Activated T-cell treated with anti-CD3 and anti-CD28 coated beads for 4 hours (primary cell): ENCODE data around the gene SMARCA2.

Source experiments
- DNase-seq: peaks from one replicate; pipeline ENCODE4 v3.0.0-alpha.2; 2020

The SMARCA2 gene

DNA sequence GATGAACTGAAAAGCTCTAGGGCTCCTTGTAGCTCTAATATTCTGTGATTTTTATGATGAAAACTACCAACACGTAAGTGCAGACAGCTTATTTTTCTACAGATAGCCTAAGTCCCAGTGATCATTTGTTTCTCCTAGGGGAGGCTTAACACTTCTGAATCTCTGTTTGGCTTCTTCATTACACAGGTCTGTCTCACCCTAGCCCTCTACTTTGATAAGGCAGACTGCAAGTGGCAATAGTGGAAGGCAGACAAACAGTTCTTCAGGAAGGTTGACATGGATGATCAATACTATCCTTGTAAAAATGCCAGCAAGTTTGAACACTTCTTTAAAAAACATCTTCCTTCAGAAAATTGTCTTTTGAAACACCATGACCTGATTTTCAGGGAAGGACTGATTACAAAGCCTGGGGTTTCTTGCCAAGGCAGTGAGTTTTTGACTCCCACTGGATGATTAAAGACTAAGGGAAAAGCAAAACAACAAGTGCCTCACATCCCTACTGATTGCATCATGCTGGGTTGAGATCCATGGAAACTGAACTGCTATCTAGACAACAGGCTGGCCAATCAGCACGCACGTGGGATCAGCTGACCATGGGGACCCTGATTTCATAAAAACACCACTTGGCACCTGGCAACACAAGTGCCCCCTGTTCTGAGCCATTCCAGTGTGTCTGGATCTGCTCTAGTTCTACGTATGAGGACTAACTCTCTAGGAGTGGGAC, 212.2 kb downstream of the SMARCA2 start:
- no peak for DNase-seq

DNA sequence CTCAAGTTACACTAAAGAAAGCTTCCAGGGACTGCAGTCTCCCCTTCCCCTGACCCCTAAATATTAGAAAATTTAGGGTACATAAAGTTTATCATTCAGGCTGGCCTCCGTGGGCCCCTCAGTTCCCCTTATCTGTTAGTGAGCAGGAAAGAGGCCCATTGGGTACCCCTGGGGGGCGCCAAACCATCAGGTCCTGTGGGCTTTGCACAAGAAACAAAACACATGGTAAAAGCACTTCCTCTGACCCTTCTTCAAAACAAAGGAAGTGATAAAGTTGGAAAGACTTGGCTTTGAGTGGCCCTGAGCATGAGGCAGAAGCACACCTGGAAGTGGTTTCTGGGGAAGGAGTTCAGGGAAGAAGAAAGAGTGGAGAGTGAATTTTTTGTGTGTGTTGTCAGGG, 213.0 kb downstream of the SMARCA2 start:
- no peak for DNase-seq

GRCh38 chr9:2228641-2229040, 213.5 kb downstream of the SMARCA2 start:
- DNase-seq = no peak

GRCh38 chr9:2229109-2229721, 214.1 kb downstream of the SMARCA2 start:
- DNase-seq = no peak

GRCh38 chr9:2230362-2230761, 215.2 kb downstream of the SMARCA2 start:
- no peak for DNase-seq

GRCh38 chr9:2231101-2231500, 216.0 kb downstream of the SMARCA2 start:
- DNase-seq = no peak

- no peak for DNase-seq
These were observed 216.7 kb downstream of the SMARCA2 start for GRCh38 chr9:2231829-2232228.

GRCh38 chr9:2233274-2233673, 218.1 kb downstream of the SMARCA2 start:
- no peak for DNase-seq

DNA sequence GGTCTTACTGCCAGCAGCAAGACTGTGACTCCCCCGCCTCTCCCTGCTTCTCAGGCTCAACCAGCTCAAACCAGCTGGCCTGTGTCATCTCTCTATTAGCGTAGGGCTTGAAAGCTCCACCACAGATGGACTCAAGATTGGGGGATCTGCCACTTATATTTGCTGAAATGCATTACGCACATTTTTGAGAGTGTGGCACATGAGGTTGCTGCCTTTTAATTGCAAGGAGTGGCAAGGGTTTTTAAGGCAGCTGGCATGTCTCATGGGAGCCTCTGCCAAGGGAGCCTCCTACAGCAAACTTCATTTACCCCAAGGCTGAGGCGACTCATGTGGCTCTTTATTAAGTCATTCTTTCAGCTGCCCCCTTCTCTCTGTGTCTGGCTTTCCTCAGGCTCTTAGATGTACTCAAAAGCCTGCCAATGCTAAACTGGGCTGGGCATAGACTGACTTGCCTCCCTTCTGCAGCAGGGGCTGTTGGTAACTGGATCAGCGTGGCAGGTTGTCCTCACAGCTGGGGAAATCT, 219.3 kb downstream of the SMARCA2 start:
- no peak for DNase-seq

GRCh38 chr9:2235623-2236022, 220.5 kb downstream of the SMARCA2 start:
- no peak for DNase-seq

DNA sequence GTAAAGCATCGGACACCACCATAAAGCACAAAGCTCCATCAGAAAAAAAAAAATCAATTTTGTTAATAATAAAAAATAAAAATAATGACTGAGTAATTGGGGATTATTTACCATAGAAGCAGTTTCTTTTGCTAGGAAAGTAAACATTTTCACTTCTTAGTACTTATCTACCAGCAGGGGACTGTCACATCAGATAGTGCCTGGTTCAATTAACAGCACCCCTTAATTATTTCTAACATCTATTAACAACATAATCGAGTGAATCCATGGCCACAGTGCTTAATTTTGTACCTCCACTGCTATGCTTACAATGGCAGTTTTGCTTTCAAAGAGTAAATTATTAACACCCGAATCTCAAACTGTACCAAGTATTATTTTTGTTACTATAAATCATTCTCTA, 221.7 kb downstream of the SMARCA2 start:
- DNase-seq = no peak

- DNase-seq = no peak
These were observed 226.3 kb downstream of the SMARCA2 start for GRCh38 chr9:2241461-2241835.

DNA sequence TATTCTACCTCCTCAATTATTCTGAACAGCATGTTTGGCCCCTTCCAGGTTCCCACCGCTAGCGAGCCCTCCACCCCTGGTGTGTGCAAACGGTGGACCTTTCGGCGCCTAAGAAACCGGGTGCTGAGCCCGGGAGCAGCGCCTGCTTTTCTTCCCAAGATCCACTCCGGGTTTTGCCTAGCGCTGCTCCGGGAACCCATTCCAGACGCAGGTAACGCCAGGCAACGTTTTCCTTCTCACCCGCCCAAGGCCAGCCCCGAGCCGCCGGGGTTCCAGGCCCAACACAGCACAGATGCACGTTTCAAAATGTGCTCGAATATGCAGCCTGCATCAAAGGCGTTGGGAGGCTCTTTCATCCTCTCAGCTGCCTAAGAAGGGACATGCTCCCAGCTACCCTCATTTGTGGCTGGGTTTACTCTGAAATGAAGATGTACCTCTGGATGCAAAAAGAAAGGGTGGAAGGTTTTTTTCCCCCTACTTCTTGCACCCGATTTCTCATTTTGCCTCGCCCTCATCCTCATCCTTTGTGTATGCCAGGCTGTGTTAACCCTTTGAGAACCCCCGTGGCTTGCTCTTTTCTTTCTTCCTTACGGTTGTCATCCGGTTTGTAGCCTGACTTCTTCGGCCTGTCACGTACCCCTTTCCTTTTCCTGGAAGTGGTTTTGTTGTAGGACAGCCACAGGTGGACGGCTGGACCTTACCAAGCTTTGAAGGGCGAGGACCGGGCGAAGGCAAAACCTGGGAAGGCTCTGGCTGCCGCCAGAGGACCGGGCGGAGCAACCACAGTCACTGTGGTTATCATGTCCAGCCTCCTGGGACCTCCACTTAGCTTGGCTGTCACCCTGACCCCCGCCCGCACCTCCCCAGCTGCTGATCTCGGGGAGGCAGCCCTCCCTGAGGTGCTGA, 226.9 kb downstream of the SMARCA2 start:
- peak; percentile 11 for DNase-seq

GRCh38 chr9:2242831-2243330, 227.7 kb downstream of the SMARCA2 start:
- no peak for DNase-seq
